Astrocyte (in vitro differentiated cells and primary cell): ENCODE data around the gene PRRC2B. TPM values are rescaled to one million over a fixed set of nuclear protein-coding genes. Genes with fewer than 3 reads are reported as not detected.
"Not testable (repeated sequence)": the region's sequence is repeated elsewhere in the genome, so short reads cannot be mapped to it uniquely, and the experiment has no call there.

Experiments
- DNase-seq: peaks from one replicate; pipeline ENCODE4 v3.0.0-alpha.2; 2010; ENCODE audit warnings: low read depth
- FAIRE-seq: peaks from 2 replicates; lab custom pipeline; 2011; peaks lifted over from hg19 to GRCh38; lab: Jason Lieb, UNC
- H2AFZ ChIP-seq: 2 replicates; pipeline ENCODE4 v1.6.0; 2012; ENCODE audit warnings: low read depth, low read length, inconsistent platforms
- H3K27ac ChIP-seq: 2 replicates; pipeline ENCODE4 v1.5.1; 2011; ENCODE audit warnings: low read depth, low read length, inconsistent platforms
- H3K27me3 ChIP-seq: 2 replicates; pipeline ENCODE4 v1.6.0; 2011; ENCODE audit warnings: low read length, inconsistent platforms; ENCODE audit not compliant: insufficient read depth
- H3K36me3 ChIP-seq: 2 replicates; pipeline ENCODE4 v1.5.1; 2011; ENCODE audit warnings: low read length, inconsistent platforms; ENCODE audit not compliant: insufficient read depth
- H3K4me1 ChIP-seq: 2 replicates; pipeline ENCODE4 v1.5.1; 2011; ENCODE audit warnings: low read length, inconsistent platforms; ENCODE audit not compliant: insufficient read depth
- H3K4me2 ChIP-seq: 2 replicates; pipeline ENCODE4 v1.6.0; 2012; ENCODE audit warnings: low read length, inconsistent platforms
- H3K4me3 ChIP-seq: 2 replicates; pipeline ENCODE4 v1.5.1; 2011; ENCODE audit warnings: low read depth, mild to moderate bottlenecking, low read length, inconsistent platforms; ENCODE audit not compliant: insufficient read depth
- H3K79me2 ChIP-seq: 2 replicates; pipeline ENCODE4 v1.6.0; 2012; ENCODE audit warnings: mild to moderate bottlenecking, low read length, inconsistent platforms; ENCODE audit not compliant: insufficient read depth
- H3K9ac ChIP-seq: 2 replicates; pipeline ENCODE4 v1.6.0; 2012; ENCODE audit warnings: mild to moderate bottlenecking, low read length, inconsistent platforms
- H3K9me3 ChIP-seq: 2 replicates; pipeline ENCODE4 v1.5.1; 2012; ENCODE audit warnings: low read depth, mild to moderate bottlenecking, low read length, inconsistent platforms; ENCODE audit not compliant: insufficient read depth
- H4K20me1 ChIP-seq: 2 replicates; pipeline ENCODE4 v1.6.0; 2012; ENCODE audit warnings: low read length, inconsistent platforms; ENCODE audit not compliant: insufficient read depth
- H3K27ac Mint-ChIP-seq: one replicate; pipeline ENCODE4 v1.8.0; 2021; ENCODE audit warnings: mild to moderate bottlenecking, mixed read lengths; ENCODE audit not compliant: unreplicated experiment
- H3K27me3 Mint-ChIP-seq: one replicate; pipeline ENCODE4 v1.8.0; 2021; ENCODE audit warnings: low read depth, mixed read lengths; ENCODE audit not compliant: unreplicated experiment
- H3K36me3 Mint-ChIP-seq: one replicate; pipeline ENCODE4 v1.8.0; 2021; ENCODE audit warnings: low read depth, mixed read lengths; ENCODE audit not compliant: unreplicated experiment
- H3K4me1 Mint-ChIP-seq: one replicate; pipeline ENCODE4 v1.8.0; 2021; ENCODE audit warnings: low read depth, mixed read lengths; ENCODE audit not compliant: unreplicated experiment
- H3K4me3 Mint-ChIP-seq: one replicate; pipeline ENCODE4 v1.8.0; 2021; ENCODE audit warnings: mild to moderate bottlenecking, moderate library complexity, mixed read lengths; ENCODE audit not compliant: unreplicated experiment
- H3K9me3 Mint-ChIP-seq: one replicate; pipeline ENCODE4 v1.8.0; 2021; ENCODE audit warnings: mild to moderate bottlenecking, mixed read lengths; ENCODE audit not compliant: unreplicated experiment
- EZH2 ChIP-seq: IDR thresholded peaks from 2 replicates; pipeline ENCODE4 v1.6.1; 2012; ENCODE audit warnings: mild to moderate bottlenecking, low read length, inconsistent platforms; ENCODE audit not compliant: insufficient read depth
- total RNA-seq: library from RNA; stranded (reverse); gene quantifications from 2 replicates; pipeline ENCODE4 v1.2.1, GENCODE V29; 2021
- TF ChIP-seq, protein P1 (sequence below): IDR thresholded peaks from 2 replicates; pipeline ENCODE4 v1.5.1; 2011; ENCODE audit warnings: low read depth, mild to moderate bottlenecking, inconsistent platforms, low read length, moderate library complexity; ENCODE audit not compliant: insufficient read depth

Gene PRRC2B
- total RNA-seq, 1 donor from 2014 or later, result 292 TPM

DNA sequence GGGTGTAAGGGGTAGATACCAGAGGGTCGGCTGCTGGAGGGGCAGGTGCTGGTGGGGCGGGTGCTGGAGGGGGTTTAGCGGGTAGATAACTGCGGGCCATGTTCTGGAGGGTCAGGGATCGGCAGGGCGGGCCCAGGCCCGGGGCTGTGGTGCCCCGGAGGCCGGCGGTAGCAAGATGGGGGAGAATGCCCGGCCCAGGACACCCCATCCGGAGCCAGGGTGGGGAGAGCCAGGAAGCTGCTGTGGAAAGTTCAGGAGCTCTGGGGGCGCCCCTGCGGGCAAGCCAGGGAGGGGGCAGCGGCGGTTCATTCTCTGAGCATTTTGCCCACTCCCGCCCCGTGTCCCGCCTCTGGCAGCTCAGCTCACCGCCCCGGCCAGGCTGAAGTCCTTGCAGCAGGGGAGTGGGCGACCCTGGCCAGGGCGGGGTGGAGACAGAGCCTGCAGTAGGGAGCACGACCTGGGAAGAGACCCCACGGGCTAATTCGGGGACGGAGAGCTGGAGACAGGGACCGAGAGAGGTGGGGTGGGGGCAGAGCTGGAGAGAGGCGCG lies 152.0 kb downstream of the PRRC2B start:
- TF ChIP-seq EZH2, result peak; percentile 97
- TF ChIP-seq, protein P1, sequence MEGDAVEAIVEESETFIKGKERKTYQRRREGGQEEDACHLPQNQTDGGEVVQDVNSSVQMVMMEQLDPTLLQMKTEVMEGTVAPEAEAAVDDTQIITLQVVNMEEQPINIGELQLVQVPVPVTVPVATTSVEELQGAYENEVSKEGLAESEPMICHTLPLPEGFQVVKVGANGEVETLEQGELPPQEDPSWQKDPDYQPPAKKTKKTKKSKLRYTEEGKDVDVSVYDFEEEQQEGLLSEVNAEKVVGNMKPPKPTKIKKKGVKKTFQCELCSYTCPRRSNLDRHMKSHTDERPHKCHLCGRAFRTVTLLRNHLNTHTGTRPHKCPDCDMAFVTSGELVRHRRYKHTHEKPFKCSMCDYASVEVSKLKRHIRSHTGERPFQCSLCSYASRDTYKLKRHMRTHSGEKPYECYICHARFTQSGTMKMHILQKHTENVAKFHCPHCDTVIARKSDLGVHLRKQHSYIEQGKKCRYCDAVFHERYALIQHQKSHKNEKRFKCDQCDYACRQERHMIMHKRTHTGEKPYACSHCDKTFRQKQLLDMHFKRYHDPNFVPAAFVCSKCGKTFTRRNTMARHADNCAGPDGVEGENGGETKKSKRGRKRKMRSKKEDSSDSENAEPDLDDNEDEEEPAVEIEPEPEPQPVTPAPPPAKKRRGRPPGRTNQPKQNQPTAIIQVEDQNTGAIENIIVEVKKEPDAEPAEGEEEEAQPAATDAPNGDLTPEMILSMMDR, result no peak
- Histone ChIP-seq H3K9ac (no peak overlapping the region), H3K4me2 (peak overlapping the region; percentile 79), H3K36me3 (no peaks in the 10 kb centered on the region), H3K4me3 (no peak overlapping the region), H3K27me3 (peaks cover 25% of the 10 kb centered on the region), H3K79me2 (no peaks in the 10 kb centered on the region), H3K27ac (no peak overlapping the region), H4K20me1 (no peaks in the 10 kb centered on the region), H3K9me3 (peaks cover 16% of the 10 kb centered on the region), H2AFZ (no peak overlapping the region), H3K4me1 (peaks cover 3% of the 10 kb centered on the region)
- DNase-seq (no peak), FAIRE-seq (no peak)
- peaks cover 56% of the 10 kb centered on the region for H3K9me3 Mint-ChIP-seq
- peaks cover 52% of the 10 kb centered on the region for H3K27me3 Mint-ChIP-seq
- H3K36me3 Mint-ChIP-seq, result peaks cover 13% of the 10 kb centered on the region
- H3K27ac Mint-ChIP-seq, result no peak overlapping the region
- no peak overlapping the region for H3K4me3 Mint-ChIP-seq
- no peaks in the 10 kb centered on the region for H3K4me1 Mint-ChIP-seq

DNA sequence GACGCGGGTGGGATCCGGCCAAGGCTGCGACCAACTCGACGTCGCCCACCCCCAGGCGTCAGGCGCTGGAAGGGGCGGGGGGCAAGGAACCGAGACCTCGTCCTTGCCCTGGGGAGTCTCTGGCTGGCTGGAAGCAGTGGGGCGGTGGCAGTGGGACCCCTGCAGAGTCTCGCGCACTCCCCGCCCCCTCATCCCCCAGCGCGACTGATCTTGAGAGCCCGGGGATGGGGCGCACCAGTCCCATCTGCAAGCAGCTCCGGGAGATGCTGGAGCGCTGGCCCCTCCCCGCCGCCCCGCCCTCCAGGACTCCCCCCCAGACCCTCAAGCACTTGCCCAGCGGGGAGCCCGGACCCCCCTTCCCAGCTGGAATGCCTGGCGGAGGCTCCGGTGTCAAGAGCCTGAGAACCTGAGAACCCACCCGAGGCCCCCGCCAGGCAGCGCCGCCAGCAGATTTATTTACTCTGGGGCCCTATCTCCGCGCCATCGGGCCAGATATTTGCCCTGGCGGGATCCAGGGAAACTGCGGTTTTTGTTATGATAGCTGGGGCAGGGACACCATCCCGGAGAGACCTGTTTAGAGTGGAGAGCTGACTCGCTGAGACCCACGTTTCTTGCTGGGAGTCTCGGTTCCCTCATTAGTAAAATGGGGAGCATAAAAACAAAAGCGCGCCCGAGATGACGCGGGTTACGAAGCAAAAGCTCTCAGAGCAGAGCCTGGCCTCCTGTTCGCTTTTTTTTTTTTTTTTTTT lies 152.6 kb downstream of the PRRC2B start:
- H3K4me1 ChIP-seq, result peaks cover 3% of the 10 kb centered on the region
- FAIRE-seq (no peak), DNase-seq (no peak)
- TF ChIP-seq EZH2, result no peak
- TF ChIP-seq, protein P1, result no peak
- H3K27me3 ChIP-seq, result peaks cover 25% of the 10 kb centered on the region
- Mint-ChIP-seq H3K4me1 (no peaks in the 10 kb centered on the region), H3K27me3 (peaks cover 55% of the 10 kb centered on the region), H3K36me3 (peaks cover 15% of the 10 kb centered on the region), H3K9me3 (peaks cover 56% of the 10 kb centered on the region), H3K4me3 (no peak overlapping the region), H3K27ac (no peak overlapping the region)
- H4K20me1 ChIP-seq, result no peaks in the 10 kb centered on the region
- peak overlapping the region; percentile 79 for H3K4me2 ChIP-seq
- H3K36me3 ChIP-seq, result no peaks in the 10 kb centered on the region
- no peaks in the 10 kb centered on the region for H3K79me2 ChIP-seq
- H3K27ac ChIP-seq, result no peak overlapping the region
- H3K9me3 ChIP-seq, result peaks cover 16% of the 10 kb centered on the region
- peak overlapping the region; percentile 33 for H3K4me3 ChIP-seq
- no peak overlapping the region for H3K9ac ChIP-seq
- H2AFZ ChIP-seq, result no peak overlapping the region

DNA sequence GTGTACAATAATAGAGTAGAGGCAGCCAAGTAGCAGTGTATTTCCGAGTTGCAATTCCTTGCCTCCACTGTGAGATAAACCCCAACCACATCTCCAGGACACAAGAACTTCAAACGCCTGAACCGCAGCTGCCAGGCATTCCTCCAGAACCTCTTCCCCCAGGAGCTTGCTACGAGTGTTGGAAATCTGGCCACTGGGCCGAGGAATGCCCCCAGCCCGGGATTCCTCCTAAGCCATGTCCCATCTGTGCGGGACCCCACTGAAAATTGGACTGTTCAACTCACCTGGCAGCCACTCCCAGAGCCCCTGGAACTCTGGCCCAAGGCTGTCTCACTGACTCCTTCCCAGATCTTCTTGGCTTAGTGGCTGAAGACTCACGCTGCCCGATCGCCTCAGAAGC lies 155.3 kb downstream of the PRRC2B start:
- not testable (repeated sequence) for H3K79me2 ChIP-seq, H3K4me1 ChIP-seq, H3K27ac Mint-ChIP-seq, FAIRE-seq, H3K4me1 Mint-ChIP-seq, H3K9ac ChIP-seq, H3K36me3 ChIP-seq, H3K4me2 ChIP-seq, H3K9me3 ChIP-seq, H3K4me3 Mint-ChIP-seq, H4K20me1 ChIP-seq, H3K27ac ChIP-seq, DNase-seq, H2AFZ ChIP-seq, H3K4me3 ChIP-seq
- peaks cover 18% of the 10 kb centered on the region for H3K36me3 Mint-ChIP-seq
- H3K27me3 Mint-ChIP-seq, result peaks cover 66% of the 10 kb centered on the region
- peaks cover 34% of the 10 kb centered on the region for H3K27me3 ChIP-seq
- peaks cover 43% of the 10 kb centered on the region for H3K9me3 Mint-ChIP-seq

Other genes with a start within 250 kb of the PRRC2B start
- gene FAM78A, start 117.6 kb upstream of the PRRC2B start, total RNA-seq, result 0.73 and 1.1 TPM in 2 replicates
- 0.20 and 0.65 TPM in 2 replicates for gene PLPP7, start 104.4 kb upstream of the PRRC2B start, total RNA-seq
- gene POMT1, start 108.8 kb downstream of the PRRC2B start, total RNA-seq, result 29.0 and 34.8 TPM in 2 replicates
- gene UCK1, start 137.2 kb downstream of the PRRC2B start, total RNA-seq, result 11.9 and 15.4 TPM in 2 replicates
- not detected in 2 replicates for gene PRRT1B, start 151.4 kb downstream of the PRRC2B start, total RNA-seq